NCI-H2196 (cell line): ENCODE data around the gene CRYAA.
"Not testable (repeated sequence)": the region's sequence is repeated elsewhere in the genome, so short reads cannot be mapped to it uniquely, and the experiment has no call there.

ENCODE experiments used
- DNase-seq: peaks from one replicate; lab custom pipeline; 2025; ENCODE audit not compliant: unreplicated experiment; lab: John Stamatoyannopoulos, UW

Gene CRYAA

DNA sequence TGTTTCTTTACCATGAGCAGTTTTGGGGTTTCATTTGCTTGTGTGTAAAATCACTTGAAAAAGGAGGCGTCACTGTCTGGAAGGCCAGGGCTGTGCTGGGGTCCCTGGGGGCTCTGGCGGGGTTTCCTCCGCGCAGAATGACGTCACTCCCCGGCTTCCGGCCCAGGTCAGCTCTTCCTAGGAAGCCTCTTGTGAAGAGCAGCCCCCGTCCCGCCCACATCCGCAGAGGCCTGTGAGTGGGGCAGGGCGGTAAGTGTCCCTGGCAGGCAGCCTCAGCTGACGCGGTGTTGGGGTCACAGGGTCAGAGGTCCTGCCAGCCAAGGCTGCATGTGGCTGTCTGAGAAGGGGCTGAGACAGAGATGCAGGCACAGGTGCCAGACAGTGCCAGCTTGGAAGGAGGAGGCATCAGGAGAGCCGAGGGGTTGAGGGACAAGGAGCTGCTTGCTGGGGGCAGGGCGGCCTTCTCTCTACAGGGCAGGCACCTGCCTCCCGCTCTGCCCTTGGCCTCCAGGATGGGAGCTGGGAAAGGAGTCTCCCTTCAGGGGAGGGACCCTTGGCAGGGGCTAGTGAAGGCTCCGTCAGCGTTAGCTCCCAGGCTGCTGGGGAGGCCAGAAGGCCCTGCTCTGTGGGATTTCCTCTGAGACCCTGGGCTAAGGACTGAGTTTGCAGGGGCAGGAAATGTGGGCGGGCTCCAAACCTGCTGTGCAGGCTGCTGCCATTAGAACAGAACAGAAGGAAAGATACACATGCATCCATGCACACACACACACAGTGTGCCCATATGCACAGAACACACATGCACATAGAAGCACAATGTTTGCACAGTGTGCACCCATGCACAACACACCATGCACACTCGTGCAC is 8.5 kb downstream of the CRYAA start:
- not testable (repeated sequence) for DNase-seq

- not testable (repeated sequence) for DNase-seq
Measured at GRCh38 chr21:43178175-43178826, 9.5 kb downstream of the CRYAA start.

GRCh38 chr21:43181033-43181432 is 12.2 kb downstream of the CRYAA start:
- DNase-seq, result not testable (repeated sequence)

DNA sequence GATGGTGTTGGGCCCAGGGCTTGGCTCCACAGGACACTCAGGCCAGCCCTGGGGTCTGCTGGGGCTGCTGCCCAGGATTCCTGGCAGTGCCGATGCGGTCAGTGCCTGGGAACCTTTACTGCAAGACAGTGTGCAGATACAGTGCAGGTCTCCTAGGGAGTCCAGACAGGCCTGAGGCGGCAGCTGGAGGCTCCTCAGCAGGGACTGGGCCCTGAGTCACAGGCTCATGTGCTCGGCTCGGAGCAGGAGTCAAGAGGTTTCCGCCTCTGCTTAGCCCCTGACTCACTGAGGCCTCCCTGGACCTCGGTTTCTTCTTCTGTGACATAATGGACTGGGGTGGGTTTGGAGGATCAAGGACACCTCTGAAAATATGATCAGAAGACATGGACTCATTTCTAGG is 18.5 kb downstream of the CRYAA start:
- DNase-seq, result not testable (repeated sequence)

DNA sequence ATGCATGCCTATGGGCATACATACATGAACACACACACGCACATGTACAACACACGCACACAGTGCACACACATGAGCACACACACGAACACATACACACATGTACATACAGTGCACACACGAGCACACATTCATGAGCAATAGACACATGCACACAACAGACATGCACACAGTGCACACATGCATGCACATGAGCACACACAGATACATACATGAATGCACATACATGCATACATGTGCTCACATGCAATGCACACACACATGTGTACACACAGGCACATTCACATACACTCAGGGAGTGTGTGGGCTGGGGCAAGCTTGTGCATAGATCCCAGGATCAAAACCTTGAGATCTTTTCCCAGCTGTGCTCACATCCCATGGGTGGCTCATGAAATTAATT is 18.9 kb downstream of the CRYAA start:
- DNase-seq, result no peak

DNA sequence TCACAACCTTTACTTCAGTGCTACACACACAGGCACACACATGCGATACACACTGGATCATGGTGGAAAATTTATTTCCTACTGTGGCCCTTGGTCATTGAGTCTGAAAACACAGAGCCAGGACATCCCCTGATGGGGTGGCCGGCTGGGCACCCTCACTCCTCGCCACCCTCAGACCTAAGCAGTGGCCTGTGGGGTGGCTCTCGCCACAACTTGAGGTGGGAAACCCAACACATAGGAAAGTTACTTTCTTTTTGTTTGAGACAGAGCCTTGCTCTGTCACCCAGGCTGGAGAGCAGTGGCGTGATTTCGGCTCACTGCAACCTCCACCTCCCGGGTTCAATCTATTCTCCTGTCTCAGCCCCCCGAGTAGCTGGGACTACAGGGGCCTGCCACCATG is 19.4 kb downstream of the CRYAA start:
- DNase-seq, result no peak

DNA sequence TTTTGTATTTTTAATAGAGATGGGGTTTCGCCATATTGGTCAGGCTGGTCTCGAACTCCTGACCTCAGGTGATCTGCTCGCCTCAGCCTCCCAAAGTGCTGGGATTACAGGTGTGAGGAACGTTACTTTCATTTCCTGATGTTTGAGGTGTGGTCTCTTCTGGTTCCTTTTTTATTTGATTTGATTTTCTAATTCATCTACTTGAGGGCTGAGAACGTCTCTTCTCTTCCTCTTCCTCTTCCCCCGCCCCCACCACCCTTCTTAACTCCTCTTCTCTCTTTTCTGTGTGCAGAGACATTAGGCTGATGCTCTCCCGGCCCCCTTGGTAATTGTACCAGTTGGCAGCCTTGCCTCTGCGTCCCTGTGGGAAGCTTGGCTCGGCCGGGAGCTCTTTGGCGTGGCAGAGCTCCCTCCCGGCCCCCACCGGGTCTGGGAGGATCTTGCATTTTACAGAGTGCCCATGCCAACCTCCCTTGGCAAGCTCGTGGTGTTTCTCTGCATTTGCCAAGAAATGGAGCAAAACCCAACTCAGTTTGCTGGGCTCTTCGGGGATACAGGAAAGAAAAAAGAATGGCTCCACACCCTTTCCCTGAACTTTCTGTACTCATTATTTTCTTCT is 19.9 kb downstream of the CRYAA start:
- no peak for DNase-seq

DNA sequence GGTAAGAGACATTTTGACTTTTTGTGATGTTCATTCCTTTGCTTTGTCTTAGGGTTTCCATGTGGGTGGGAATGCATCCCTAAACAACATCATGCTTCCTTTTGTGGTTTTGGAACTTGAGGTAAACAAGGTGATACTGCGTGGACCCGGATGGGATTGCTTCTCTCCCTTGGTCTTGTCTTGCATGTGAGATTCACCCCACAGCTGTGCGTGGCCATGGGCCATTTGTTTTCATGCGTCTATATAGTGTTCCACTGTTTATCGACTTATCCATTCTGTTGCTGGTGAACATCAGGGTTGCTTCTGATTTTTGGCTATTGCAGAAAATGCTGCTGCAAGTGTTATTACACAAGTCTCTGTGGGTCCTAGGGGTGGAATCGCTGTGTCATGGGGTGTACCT is 21.1 kb downstream of the CRYAA start:
- DNase-seq, result no peak

DNA sequence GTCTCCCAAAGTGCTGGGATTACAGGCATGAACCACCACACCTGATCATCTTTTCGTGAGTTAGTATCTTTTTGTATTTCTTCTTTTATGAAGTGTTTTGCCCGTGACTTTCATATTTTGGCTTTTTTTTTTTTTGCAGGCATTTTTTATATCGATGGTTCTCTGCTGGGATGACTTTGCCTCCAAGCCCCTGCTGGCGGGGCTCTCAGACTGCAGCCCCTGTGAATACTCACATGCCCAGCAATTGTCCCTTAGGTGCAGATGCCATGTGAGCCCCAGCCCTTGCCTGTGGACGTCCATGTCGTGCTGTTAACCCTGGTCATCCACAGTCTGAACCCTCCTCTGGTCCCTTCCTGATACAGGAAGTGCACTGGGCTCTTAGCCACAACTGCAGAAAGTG is 21.7 kb downstream of the CRYAA start:
- no peak for DNase-seq

GRCh38 chr21:43190951-43191350 is 22.1 kb downstream of the CRYAA start:
- DNase-seq, result no peak

- no peak for DNase-seq
Measured at GRCh38 chr21:43191521-43191920, 22.7 kb downstream of the CRYAA start.

- no peak for DNase-seq
Measured at GRCh38 chr21:43191971-43192370, 23.2 kb downstream of the CRYAA start.

GRCh38 chr21:43192501-43193081 is 23.8 kb downstream of the CRYAA start:
- no peak for DNase-seq

- no peak for DNase-seq
Measured at GRCh38 chr21:43193088-43193650, 24.4 kb downstream of the CRYAA start.

GRCh38 chr21:43193651-43194302 is 25.0 kb downstream of the CRYAA start:
- DNase-seq, result no peak

GRCh38 chr21:43194303-43195120 is 25.7 kb downstream of the CRYAA start:
- no peak for DNase-seq

DNA sequence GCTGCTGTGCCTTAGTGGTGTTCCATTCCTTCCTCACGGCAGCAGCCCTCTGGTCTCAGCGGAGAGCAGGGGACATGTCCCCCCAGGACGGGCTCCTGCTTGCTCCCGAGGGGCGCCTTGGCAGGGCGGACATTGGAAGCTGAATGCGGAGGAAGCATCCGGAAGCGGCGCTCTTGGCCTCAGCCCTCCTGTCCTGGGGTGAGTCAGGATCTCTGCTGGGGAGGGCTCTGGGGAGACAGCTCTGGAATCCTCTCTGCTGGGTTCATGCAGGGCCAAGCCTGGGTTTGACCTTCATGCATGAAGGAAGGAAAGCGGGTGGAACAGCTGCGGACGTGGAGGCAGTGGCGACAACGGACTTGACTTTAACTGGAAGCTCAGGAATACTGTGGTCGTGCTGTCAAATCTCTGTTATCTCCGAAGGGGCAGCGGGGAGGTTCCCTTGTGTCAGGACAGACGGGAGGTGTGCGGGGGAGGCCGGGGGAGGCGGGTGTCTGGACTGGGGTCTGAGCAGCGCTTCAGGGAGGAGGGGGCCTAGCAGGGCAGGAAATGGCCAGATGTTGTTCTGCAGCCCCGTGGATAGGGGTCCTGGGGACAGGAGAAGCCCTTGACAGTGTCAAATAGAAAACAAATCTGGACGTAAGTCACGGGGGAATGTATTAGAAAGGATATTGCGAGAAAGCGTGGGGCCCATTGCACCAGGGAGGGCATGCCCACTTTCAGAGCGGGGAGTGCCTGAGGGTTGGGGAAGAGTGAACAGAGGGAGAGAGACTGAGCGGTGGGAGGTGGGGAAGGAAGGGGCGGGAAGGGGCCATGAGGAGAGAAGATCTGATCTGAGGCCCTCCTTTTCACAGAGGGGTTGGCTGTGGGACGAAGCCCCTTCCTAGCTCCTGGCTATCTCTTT is 26.6 kb downstream of the CRYAA start:
- DNase-seq, result no peak

GRCh38 chr21:43196826-43197225 is 28.0 kb downstream of the CRYAA start:
- no peak for DNase-seq

GRCh38 chr21:43198376-43198775 is 29.6 kb downstream of the CRYAA start:
- no peak for DNase-seq
